ENCODE results near the gene MYBPC2.

Gene MYBPC2

GRCh38 chr19:50449236-50449899, 16.7 kb downstream of the MYBPC2 start:
- 95% methylated on average over 13 of the region's 14 CpGs for WGBS (ENCODE audit: insufficient coverage)
- no peak for DNase-seq
- H3K4me1 ChIP-seq (ENCODE audit: control extremely low read depth in 1 of 4, control insufficient read depth in 4 of 4, insufficient read depth in 4 of 4, low read length in 3 of 4), result no peaks in the 10 kb centered on the region
- H3K9me3 ChIP-seq (ENCODE audit: control extremely low read depth in 1 of 5, control insufficient read depth in 4 of 5, insufficient read depth in 2 of 5, low read depth in 1 of 5, low read length in 4 of 5), result no peaks in the 10 kb centered on the region
- H3K27ac ChIP-seq (ENCODE audit: insufficient read depth in 1 of 2, low read depth in 1 of 2, low read length in 2 of 2, poor library complexity in 1 of 2, severe bottlenecking in 2 of 2), result no peak overlapping the region
- peaks cover 0 to 9% (median 0%) of the 10 kb centered on the region in 5 experiments for H3K27me3 ChIP-seq (replicated peaks in 2 of 5; ENCODE audit: control insufficient read depth in 4 of 5, insufficient read depth in 5 of 5, low read length in 4 of 5)
- H3K4me3 ChIP-seq (ENCODE audit: control insufficient read depth in 1 of 7, extremely low read depth in 1 of 7, insufficient read depth in 4 of 7, low read depth in 2 of 7, low read length in 6 of 7), result no peak overlapping the region
- CTCF ChIA-PET, result interaction anchor here (0.6 to 1.2 kb wide), 2 partner anchors 11 to 16 kb away, joined by 3 read pairs; no protein-coding TSS in a partner anchor
- no peaks in the 10 kb centered on the region for H3K36me3 ChIP-seq (ENCODE audit: control insufficient read depth in 4 of 4, insufficient read depth in 4 of 4, low read length in 3 of 4)
- POLR2A ChIA-PET, result interaction anchor here (1.1 kb wide), 1 partner anchor 17 kb away, joined by 3 read pairs; no protein-coding TSS in a partner anchor

GRCh38 chr19:50450369-50451222, 17.9 kb downstream of the MYBPC2 start:
- POLR2A ChIA-PET, result no interaction called here
- no peak for DNase-seq
- 61% methylated on average over 20 of the region's 30 CpGs for WGBS (ENCODE audit: insufficient coverage)
- H3K4me3 ChIP-seq (ENCODE audit: control insufficient read depth in 1 of 7, extremely low read depth in 1 of 7, insufficient read depth in 4 of 7, low read depth in 2 of 7, low read length in 6 of 7), result no peak overlapping the region
- no peaks in the 10 kb centered on the region for H3K36me3 ChIP-seq (ENCODE audit: control insufficient read depth in 4 of 4, insufficient read depth in 4 of 4, low read length in 3 of 4)
- H3K27me3 ChIP-seq (replicated peaks in 2 of 5; ENCODE audit: control insufficient read depth in 4 of 5, insufficient read depth in 5 of 5, low read length in 4 of 5), result peaks cover 0 to 9% (median 0%) of the 10 kb centered on the region in 5 experiments
- CTCF ChIA-PET, result interaction anchor here (0.7 kb wide), 1 partner anchor 10 kb away, joined by 3 read pairs; no protein-coding TSS in a partner anchor
- no peaks in the 10 kb centered on the region for H3K9me3 ChIP-seq (ENCODE audit: control extremely low read depth in 1 of 5, control insufficient read depth in 4 of 5, insufficient read depth in 2 of 5, low read depth in 1 of 5, low read length in 4 of 5)
- no peak overlapping the region for H3K27ac ChIP-seq (ENCODE audit: insufficient read depth in 1 of 2, low read depth in 1 of 2, low read length in 2 of 2, poor library complexity in 1 of 2, severe bottlenecking in 2 of 2)
- H3K4me1 ChIP-seq (ENCODE audit: control extremely low read depth in 1 of 4, control insufficient read depth in 4 of 4, insufficient read depth in 4 of 4, low read length in 3 of 4), result no peaks in the 10 kb centered on the region

GRCh38 chr19:50451223-50451534, 18.5 kb downstream of the MYBPC2 start:
- DNase-seq, result no peak
- no peaks in the 10 kb centered on the region for H3K9me3 ChIP-seq (ENCODE audit: control extremely low read depth in 1 of 5, control insufficient read depth in 4 of 5, insufficient read depth in 2 of 5, low read depth in 1 of 5, low read length in 4 of 5)
- H3K4me3 ChIP-seq (ENCODE audit: control insufficient read depth in 1 of 7, extremely low read depth in 1 of 7, insufficient read depth in 4 of 7, low read depth in 2 of 7, low read length in 6 of 7), result no peak overlapping the region
- ChIA-PET POLR2A (no interaction called here), CTCF (no interaction called here)
- 45% methylated on average over 9 of the region's 13 CpGs for WGBS (ENCODE audit: insufficient coverage)
- H3K4me1 ChIP-seq (ENCODE audit: control extremely low read depth in 1 of 4, control insufficient read depth in 4 of 4, insufficient read depth in 4 of 4, low read length in 3 of 4), result no peaks in the 10 kb centered on the region
- H3K27me3 ChIP-seq (replicated peaks in 2 of 5; ENCODE audit: control insufficient read depth in 4 of 5, insufficient read depth in 5 of 5, low read length in 4 of 5), result peaks cover 0 to 9% (median 0%) of the 10 kb centered on the region in 5 experiments
- H3K36me3 ChIP-seq (ENCODE audit: control insufficient read depth in 4 of 4, insufficient read depth in 4 of 4, low read length in 3 of 4), result no peaks in the 10 kb centered on the region
- no peak overlapping the region for H3K27ac ChIP-seq (ENCODE audit: insufficient read depth in 1 of 2, low read depth in 1 of 2, low read length in 2 of 2, poor library complexity in 1 of 2, severe bottlenecking in 2 of 2)

DNA sequence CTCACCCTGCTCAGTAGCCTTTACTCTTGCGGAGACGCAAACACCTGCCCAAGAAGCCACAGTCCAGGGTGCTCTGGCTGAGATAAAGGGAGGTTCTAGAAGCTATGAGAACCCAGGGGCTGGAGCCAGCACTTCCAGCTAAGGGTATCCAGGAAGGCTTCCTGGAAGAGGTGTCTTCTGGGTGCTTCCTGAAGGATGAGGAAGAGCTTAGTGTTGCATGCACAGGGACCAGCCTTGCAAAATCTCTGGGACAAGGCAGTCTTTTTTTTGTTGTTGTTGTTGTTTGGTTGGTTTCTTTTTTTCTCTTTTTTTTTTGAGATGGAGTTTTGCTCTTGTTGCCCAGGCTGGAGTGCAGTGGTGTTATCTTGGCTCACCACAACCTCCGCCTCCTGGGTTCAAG, 20.6 kb downstream of the MYBPC2 start:
- Histone ChIP-seq H3K36me3 (ENCODE audit: control insufficient read depth in 4 of 4, insufficient read depth in 4 of 4, low read length in 3 of 4) (no peaks in the 10 kb centered on the region), H3K27ac (ENCODE audit: insufficient read depth in 1 of 2, low read depth in 1 of 2, low read length in 2 of 2, poor library complexity in 1 of 2, severe bottlenecking in 2 of 2) (no peak overlapping the region), H3K9me3 (ENCODE audit: control extremely low read depth in 1 of 5, control insufficient read depth in 4 of 5, insufficient read depth in 2 of 5, low read depth in 1 of 5, low read length in 4 of 5) (no peaks in the 10 kb centered on the region), H3K27me3 (replicated peaks in 2 of 5; ENCODE audit: control insufficient read depth in 4 of 5, insufficient read depth in 5 of 5, low read length in 4 of 5) (peaks cover 0 to 18% (median 5%) of the 10 kb centered on the region in 5 experiments), H3K4me1 (ENCODE audit: control extremely low read depth in 1 of 4, control insufficient read depth in 4 of 4, insufficient read depth in 4 of 4, low read length in 3 of 4) (no peaks in the 10 kb centered on the region), H3K4me3 (ENCODE audit: control insufficient read depth in 1 of 7, extremely low read depth in 1 of 7, insufficient read depth in 4 of 7, low read depth in 2 of 7, low read length in 6 of 7) (no peak overlapping the region)
- ChIA-PET POLR2A (no interaction called here), CTCF (interaction anchor here (0.6 kb wide), 1 partner anchor 96 kb away, joined by 3 read pairs; no protein-coding TSS in a partner anchor)
- WGBS (ENCODE audit: insufficient coverage), result 100% methylated on average over 2 of the region's 3 CpGs
- no peak for DNase-seq

- POLR2A ChIA-PET, result no interaction called here
- no peak overlapping the region for H3K27ac ChIP-seq (ENCODE audit: insufficient read depth in 1 of 2, low read depth in 1 of 2, low read length in 2 of 2, poor library complexity in 1 of 2, severe bottlenecking in 2 of 2)
- peaks cover 0 to 31% (median 6%) of the 10 kb centered on the region in 5 experiments for H3K27me3 ChIP-seq (replicated peaks in 2 of 5; ENCODE audit: control insufficient read depth in 4 of 5, insufficient read depth in 5 of 5, low read length in 4 of 5)
- WGBS (ENCODE audit: insufficient coverage), result 87% methylated on average over 2 of the region's 2 CpGs
- H3K4me1 ChIP-seq (ENCODE audit: control extremely low read depth in 1 of 4, control insufficient read depth in 4 of 4, insufficient read depth in 4 of 4, low read length in 3 of 4), result no peaks in the 10 kb centered on the region
- H3K9me3 ChIP-seq (ENCODE audit: control extremely low read depth in 1 of 5, control insufficient read depth in 4 of 5, insufficient read depth in 2 of 5, low read depth in 1 of 5, low read length in 4 of 5), result no peaks in the 10 kb centered on the region
- H3K4me3 ChIP-seq (ENCODE audit: control insufficient read depth in 1 of 7, extremely low read depth in 1 of 7, insufficient read depth in 4 of 7, low read depth in 2 of 7, low read length in 6 of 7), result no peak overlapping the region
- CTCF ChIA-PET, result interaction anchor here (1.5 kb wide), 1 partner anchor 28 kb away, joined by 3 read pairs; no protein-coding TSS in a partner anchor
- no peaks in the 10 kb centered on the region for H3K36me3 ChIP-seq (ENCODE audit: control insufficient read depth in 4 of 4, insufficient read depth in 4 of 4, low read length in 3 of 4)
- no peak for DNase-seq
Measured at GRCh38 chr19:50455992-50456391, 23.3 kb downstream of the MYBPC2 start.

- 94% methylated on average over 5 of the region's 5 CpGs for WGBS (ENCODE audit: insufficient coverage)
- Histone ChIP-seq H3K27me3 (replicated peaks in 2 of 5; ENCODE audit: control insufficient read depth in 4 of 5, insufficient read depth in 5 of 5, low read length in 4 of 5) (peaks cover 0 to 30% (median 6%) of the 10 kb centered on the region in 5 experiments), H3K27ac (ENCODE audit: insufficient read depth in 1 of 2, low read depth in 1 of 2, low read length in 2 of 2, poor library complexity in 1 of 2, severe bottlenecking in 2 of 2) (no peak overlapping the region), H3K4me3 (ENCODE audit: control insufficient read depth in 1 of 7, extremely low read depth in 1 of 7, insufficient read depth in 4 of 7, low read depth in 2 of 7, low read length in 6 of 7) (no peak overlapping the region), H3K9me3 (ENCODE audit: control extremely low read depth in 1 of 5, control insufficient read depth in 4 of 5, insufficient read depth in 2 of 5, low read depth in 1 of 5, low read length in 4 of 5) (no peaks in the 10 kb centered on the region), H3K4me1 (ENCODE audit: control extremely low read depth in 1 of 4, control insufficient read depth in 4 of 4, insufficient read depth in 4 of 4, low read length in 3 of 4) (no peaks in the 10 kb centered on the region), H3K36me3 (ENCODE audit: control insufficient read depth in 4 of 4, insufficient read depth in 4 of 4, low read length in 3 of 4) (no peaks in the 10 kb centered on the region)
- ChIA-PET POLR2A (interaction anchor here (0.5 kb wide), 1 partner anchor 30 kb away, joined by 5 read pairs; no protein-coding TSS in a partner anchor), CTCF (interaction anchor here (0.6 to 1.5 kb wide), 2 partner anchors 29 to 521 kb away, joined by 3 read pairs; no protein-coding TSS in a partner anchor)
- no peak for DNase-seq
Measured at GRCh38 chr19:50457300-50457699, 24.6 kb downstream of the MYBPC2 start.

Data from common myeloid progenitor, CD34-positive (primary cell).